PC-3 (cell line): ENCODE measurements around the gene ASIC3.

Experiments used
- CTCF ChIP-seq: fragments of 300-600 bp; sonication (generic); conservative IDR thresholded peaks from 2 replicates; pipeline ENCODE4 v1.5.1; 2017; ENCODE audit warnings: antibody characterized with exemption, low read depth, mild to moderate bottlenecking, low read length
- EZH2phosphoT487 ChIP-seq: fragments of 300-600 bp; sonication (generic); IDR thresholded peaks from 2 replicates; pipeline ENCODE4 v1.6.1; 2018; ENCODE audit warnings: mild to moderate bottlenecking, antibody characterized with exemption, low read length, borderline replicate concordance

GRCh38 chr7:151083824-151084160 lies 35.5 kb downstream of the ASIC3 start:
- TF ChIP-seq CTCF: no peak
- no peak for TF ChIP-seq EZH2phosphoT487
